GM19025 (cell line): Measurements from ENCODE around the gene POTEF.
"Not testable (repeated sequence)": the region's sequence is repeated elsewhere in the genome, so short reads cannot be mapped to it uniquely, and the experiment has no call there.

Source experiments
- ATAC-seq: cut with Tn5 transposase; IDR thresholded peaks from one replicate; pipeline ENCODE4 v1.9.1; 2021; ENCODE audit warnings: mild to moderate bottlenecking, low read depth, moderate library complexity; ENCODE audit not compliant: unreplicated experiment

Gene POTEF

DNA sequence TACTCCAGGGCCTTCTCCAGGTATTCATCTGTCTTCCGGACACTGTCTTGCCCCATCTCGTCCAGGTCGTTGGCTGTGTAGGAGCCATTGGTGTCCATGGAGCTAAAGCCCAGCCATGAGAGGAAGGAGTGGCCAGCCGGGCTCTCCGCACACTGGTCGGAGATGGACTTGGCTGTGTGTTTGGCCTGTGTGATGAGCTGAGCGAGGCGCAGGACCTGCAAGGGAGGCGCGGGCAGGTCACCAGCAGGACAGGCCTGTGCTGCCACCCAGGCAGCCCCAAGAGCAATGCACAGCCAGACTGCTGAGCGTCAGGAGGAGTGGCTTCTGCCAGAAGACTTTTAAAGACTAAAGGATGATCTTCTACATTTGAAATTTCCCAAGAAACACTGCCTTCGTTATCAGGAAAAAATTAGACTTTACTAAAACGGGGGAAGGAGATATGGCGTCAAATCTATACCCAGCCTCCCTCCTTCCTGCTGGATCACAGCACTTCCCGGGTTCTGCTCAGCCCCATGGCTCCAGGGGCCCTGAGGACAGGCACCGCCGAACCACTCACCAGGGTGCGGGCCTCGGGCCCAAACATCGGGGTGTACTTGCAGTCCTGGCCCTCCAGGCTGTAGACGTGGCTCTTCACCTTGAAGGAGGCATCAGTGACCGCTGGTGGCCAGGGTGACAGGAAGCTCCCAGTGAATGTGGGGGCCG, 24.9 kb upstream of the POTEF start:
- ATAC-seq, result not testable (repeated sequence)

DNA sequence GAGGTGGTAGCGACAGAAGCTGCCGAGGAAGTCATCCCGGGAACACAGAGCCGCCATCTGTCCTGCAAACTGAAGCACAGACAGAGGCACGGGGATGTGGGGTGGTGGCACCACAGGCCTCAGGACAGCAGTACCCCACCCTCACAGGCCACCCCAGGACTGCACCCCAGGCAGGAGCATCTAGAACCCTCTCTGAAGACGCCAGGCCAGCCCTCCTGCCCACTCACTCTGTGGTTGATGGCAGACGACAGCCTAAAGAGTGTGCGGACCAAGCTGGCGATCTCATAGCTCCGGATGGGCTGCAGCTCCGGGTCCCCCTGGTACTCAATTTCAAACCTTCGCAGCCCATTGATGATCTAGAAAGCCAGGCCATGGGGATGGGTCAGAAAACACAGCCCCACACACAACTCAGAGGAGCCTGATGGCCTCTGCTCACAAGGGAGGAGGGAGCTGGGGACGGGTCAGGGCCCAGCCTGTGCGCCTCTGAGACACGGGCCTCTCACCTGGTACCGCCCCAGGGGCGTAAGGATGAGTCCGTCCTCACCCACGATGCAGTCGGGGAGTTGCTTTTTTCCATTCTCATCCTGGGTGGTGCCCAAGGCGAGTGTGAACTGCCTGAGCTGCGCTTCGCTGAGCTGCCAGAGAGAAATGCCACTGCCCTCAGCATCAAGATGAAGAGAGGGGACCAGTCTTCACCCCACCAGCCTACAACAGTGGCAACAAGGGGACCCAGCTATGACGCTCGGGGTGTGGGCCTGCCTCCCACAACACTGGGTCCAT, 24.0 kb upstream of the POTEF start:
- ATAC-seq, result no peak

DNA sequence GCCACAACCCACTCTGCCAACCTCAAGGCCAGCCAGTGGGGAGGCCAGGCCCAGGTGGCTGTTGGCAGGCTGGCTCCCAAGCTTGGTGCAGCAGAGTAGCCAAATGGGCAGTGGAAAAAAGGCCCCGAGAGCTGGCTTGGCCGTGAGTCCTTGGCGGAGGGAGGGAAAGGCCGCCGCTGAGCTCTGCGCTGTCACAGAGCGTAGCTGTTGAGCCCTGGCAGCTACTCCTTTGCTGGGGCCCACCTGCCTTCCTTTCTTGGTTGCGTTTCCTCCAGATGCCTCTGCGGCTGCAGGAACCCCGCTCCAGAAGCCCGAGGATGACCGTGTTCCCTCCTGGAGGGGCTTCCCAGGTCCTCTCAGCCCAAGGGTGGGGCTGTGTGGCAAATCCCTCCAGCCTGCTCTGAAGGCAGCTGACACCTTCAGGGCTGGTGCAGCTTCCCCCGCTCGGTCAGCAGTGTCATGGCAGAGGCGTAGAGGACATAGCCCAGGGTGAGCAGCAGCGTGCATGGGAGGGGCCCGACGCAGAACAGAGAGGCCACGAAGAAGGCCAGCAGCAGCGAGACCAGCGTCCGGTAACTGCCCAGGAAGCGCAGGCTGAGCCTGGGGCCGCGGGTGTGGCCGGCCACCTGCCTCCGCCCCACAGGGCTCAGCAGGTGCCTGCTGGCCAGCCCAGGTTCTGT, 23.3 kb upstream of the POTEF start:
- not testable (repeated sequence) for ATAC-seq

DNA sequence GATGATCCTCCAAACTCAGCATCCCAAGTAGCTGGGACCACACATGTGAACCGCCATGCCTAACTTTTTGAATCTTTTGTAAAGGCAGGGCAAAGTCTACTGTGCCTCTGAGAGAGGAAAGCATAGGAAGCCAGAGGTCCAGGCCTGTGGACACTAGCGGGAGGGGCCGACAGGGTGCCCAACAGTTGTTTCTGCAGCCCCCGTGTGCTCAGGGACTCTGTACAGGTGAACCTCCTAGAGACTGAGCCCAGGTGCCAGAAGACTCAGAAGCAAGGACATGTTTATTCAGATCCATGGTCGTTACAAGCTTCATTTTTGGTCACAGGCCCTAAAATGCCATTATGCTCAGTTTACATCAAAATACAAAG, 22.1 kb upstream of the POTEF start:
- not testable (repeated sequence) for ATAC-seq

DNA sequence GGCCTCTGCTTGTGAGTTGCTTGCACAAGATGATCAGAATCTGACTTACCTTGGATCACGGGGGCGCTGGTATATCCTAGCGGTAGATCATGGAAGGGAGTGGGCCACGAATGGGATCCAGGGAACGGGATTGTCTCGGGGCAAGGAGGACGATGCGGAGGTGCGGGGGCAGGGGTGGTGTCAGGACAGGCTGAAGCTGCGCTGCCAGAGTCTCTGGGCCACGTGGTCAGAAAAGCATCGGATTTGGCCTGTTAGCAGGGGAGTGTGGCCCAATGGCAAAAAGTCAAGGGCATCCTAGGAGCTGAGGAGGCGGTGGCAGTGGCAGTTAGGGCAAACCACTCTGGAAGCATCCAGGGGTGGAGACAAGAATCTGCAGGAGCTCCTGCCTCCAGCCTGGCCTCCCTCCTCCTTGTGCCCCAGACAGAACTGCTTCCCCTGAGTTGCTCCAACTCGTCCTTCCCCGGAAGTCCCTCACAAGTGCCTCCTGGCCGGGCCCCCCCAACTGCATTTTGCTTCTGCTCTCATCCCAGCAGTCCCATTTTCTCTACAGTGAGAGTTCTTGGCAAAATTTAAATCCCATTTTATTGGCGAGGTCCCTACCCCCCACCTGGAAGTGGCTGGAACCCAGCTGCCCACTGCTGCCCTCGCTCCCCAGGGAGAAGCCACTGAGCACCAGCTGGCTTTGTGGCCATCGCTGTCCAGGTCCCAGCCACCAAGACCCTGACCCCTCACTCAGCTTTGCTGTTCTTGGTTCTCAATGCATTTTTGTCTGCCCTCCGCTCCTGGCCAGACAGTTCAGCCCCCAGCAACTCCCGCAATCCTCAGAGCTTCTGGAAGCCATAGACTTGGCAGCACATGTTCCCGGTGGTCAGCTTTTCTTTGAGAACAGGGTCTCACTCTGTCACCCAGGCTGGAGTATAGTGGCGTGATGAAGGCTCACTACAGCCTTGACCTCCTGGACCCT, 21.4 kb upstream of the POTEF start:
- no peak for ATAC-seq

DNA sequence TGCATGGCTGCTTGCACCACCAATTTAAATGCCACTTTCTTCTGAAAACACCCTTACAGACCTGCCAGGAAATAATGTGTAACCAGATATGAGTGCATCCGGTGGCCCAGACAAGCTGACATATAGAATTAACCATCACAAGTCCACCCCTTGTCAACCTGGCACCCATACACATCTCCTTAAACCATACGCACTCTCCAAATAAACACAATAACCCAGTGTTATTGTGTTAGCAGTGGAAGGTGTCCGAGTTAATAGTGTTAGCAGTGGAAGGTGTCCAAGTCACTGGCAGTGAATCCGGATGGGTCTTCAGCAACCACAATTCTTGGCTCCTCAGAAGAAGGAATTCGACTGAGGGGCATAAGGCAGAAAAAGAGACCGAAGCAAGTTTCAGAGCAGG, 19.5 kb upstream of the POTEF start:
- ATAC-seq, result not testable (repeated sequence)

DNA sequence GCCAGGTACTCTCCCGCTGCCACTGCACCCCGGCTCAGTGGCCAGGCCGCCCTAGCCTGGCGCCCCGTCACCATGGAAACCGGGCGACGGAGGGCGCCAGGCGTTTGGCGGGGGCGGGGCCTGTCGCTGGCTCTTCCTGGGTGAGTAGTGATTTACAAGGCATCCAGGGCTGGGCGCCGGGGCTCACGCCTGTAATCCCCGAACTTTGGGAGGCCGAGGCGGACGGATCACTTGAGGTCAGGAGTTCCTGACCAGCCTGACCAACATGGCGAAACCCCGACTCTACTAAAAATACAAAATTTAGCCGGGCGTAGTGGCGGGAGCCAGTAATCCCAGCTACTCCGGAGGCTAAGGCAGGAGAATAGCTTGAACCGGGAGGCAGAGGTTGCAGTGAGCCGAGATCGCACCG, 16.0 kb upstream of the POTEF start, which contains the start of gene CCDC74B:
CCDC74B (minus strand) TSS at position 107 of the 409 bp plus-strand sequence. CDS start 116 bp downstream, outside the sequence.
- ATAC-seq, result peak; percentile 96

DNA sequence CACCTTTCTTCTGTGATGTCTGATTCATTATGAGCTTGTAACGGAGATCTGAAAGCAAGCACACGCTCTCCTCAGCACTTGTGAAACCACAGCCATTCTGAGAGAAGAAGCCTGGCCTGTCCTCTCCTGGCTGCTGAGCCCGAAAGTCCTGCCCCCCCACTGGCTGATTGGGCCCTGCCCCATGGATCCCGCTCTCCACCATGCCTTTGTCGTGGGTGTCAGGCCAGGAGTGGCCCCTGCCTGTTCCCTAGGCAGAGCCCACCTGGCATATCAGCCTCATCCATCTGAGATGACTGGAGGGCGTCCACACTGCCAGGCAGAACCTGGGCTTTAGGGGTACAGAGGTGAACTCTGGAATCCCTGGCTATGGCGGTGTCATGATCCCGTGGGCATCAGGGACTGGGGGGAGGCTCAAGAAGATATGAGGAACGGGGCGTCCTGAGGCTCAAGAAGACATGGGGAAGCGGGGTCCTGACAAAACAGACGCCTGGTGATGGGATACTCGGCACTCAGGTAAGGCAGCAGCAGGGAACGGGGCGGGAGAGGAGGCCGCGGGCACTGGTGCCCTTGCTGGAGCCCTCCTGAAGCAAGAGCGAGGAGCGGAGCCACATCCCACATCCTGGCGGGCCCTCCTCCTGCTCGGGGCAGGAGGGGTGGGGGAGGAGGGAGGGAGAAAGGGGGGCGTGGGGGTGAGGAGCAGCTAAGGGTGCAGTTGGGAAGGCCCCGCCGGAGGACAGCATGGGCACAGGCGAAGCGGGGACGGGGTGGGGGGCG, 14.4 kb upstream of the POTEF start:
- ATAC-seq, result not testable (repeated sequence)

DNA sequence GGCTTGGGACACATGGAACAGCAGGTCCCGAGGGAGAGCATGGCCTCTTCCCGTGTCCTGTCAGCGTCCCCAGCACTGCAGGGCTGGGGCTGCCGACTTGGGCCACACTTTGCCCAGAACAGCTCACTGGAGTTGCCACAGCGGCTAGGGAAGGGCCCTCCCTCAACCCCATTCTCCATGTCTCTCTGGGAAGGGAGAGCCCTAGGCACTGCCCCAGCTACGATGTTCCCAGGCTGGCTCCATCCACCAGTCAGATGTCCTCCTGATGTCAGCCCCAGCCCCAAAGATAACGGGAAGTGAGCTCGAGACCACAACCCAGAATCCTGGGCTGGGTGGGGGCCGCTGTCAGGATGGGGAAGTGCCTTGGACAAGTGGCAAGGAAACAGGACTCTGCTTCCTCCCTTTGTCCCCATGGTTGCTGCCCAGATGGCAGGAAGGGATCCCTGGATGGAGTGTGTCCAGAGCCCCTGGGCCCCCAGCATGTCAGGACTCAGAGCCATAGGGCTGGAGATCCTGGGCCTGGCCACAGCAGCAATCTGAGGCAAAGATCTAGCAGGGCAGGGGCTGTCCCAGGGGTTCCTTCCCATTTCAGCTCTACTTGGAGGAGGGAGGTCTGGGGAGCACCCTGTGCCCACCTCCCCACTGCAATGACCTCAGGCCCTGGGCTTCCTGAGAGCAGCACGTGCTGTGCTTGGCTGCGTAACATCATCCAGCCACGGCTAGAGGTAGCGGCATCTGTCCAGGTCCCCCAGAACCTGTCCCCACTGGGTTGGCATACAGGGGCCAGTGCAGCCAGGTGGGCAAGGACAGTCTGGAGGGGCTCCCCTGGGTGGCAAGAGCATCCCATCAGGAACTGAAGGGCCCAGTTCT, 13.6 kb upstream of the POTEF start:
- not testable (repeated sequence) for ATAC-seq

DNA sequence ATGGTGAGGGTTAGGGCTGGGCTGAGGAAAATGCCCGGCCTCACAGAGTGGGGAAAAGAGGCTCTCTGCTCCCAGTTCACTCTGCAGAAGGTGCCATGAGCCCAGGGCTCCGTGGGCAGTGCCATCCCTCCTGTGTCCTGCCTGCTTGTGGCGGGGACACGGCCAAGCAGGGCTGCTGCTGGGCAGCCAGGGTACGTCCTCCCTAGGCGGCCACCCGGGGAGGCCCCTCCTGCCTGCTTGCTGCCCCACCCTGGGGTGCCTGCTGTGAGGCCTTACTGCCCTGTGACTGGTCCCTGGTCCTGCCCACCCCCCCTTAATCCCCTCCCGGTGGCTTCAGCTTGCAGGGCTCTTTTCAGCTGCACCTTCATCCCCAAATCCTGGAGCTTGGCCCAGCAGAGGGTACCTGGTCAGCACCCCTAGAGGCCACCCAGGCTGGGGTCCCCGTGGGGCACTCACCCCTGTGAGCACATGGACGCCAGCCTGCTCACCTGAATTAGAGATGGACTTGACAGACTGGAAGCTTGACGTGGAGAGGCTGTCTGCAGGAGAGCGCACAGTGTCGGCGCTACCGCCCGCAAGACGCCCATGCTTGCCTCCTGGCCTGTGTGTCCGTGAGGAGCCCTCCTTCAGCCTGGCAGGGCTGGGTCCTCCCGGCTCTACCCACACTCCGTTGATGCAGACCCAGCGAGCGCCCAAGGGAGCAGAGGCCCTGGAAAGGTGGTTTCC, 12.8 kb upstream of the POTEF start:
- not testable (repeated sequence) for ATAC-seq

DNA sequence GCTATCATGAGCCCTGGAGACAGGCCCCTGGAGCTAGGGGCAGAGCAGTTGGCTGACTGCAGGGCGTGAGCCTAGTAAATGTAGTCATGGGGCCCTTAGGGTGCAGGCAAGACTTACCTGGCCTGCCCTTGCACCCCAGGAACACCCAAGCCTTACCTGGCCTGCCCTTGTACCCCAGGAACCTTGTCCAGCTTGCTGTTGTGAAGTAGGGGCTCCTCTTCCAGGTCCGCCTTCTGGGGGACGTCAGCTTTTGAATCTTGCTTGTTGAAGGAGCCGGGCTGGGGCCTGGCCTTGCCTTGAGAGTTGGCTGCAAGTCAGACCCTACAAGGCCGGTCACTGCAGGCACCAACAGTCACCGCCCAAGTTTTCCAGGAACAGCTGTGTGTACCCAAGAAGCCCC, 12.0 kb upstream of the POTEF start:
- ATAC-seq, result not testable (repeated sequence)

DNA sequence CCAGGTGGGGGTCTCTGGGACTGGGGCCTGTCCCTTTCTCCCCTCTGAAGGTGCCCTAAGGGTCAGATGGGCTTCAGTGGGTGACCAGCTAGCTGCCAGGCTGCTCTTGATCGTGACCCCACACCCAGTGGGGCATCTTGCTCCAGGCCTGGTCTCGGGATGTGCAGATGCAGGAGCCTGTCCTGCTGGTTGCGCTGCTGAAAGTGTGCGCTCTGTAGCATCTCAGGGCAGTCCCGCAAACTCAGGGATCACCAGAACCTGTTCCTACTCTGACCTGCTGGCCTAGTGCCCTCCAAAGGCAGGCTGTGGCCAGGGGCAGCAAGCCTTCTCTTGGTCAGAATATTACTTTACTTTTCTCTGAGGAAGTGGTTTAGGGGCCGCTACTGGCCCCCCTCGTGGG, 11.5 kb upstream of the POTEF start:
- not testable (repeated sequence) for ATAC-seq

DNA sequence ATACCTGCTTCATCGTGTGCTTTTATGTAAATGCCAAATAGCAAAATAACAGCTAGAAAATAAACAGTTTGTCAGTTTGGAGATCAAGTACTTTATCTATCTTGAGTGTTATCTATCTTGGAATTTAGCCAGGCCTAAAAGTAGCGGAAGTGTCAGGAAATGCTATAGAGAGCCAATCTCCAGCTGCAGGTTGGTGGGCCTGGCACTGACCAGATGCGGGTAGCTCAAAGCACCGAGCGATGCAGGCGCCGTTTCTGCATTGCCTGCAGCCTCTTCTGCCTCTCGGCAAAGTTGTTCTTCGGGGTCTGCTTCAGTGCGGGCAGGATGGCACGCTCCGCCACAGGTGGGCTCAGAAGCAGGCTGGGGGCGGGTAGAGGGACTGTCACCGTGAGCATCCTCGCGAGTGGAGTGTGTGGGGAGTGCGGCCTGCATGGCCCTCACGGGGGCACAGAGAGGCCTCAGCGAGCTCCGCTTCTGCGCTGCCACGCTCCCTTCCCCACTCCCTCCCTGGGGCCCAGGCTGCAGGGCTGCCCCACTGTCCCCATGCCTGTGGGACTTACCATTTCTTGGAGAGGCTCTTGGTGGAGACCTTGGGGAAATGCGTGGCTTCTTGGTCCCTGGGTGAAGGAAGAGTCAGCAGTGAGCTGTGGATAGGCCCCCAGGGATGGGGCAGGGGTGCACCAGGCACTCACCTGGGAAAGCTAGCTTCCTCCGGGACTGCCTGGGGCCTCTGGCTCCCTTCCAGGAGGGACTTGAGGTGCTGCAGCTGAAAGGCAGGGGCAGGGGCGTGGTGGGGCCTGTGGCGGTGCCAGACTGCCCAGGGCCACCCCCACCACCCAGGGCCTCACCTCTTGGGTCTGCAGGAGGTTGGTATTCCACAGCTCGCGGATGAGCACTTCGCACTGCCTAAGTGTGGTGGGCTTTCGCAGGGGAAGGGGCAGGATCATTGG, 10.6 kb upstream of the POTEF start:
- ATAC-seq, result not testable (repeated sequence)

DNA sequence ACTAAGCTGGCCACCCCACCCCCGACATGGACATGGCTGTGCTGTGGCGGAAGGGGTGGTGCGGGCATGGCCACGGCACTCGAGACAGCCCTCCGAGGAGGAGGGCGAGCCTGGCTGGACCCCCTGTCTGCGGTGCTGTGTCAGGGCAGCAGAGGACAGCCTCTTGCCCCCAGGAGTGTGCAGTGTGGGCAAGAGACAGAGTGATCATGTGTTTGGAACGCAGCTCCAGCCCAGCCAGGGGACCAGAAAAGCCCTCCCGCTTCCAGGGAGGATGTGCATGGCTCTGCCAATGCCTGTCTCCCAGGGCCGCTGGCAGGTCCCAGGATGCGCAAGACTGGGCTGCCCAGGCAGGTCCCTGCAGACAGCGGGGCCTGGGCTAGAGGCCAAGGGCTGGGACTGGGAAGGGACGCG, 9.8 kb upstream of the POTEF start:
- not testable (repeated sequence) for ATAC-seq

DNA sequence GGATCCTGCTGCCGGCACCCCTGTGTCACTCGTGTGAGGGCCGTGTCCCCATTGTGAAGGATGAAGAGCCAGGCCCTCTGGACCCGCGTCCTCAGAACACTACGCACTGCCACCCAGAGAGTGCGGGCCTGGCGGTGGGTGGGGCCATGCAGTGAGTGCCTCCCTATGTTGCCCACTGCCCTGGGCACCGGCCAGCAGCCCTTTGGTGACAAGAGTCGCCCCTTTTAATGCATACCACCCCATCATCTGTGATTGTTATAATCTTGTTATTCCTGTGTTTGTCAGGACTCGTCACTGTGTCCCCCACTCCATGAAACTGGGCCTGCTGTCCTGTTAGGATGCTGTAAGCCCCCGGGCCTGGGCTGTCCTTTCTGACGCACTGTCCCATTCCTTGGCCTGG, 9.3 kb upstream of the POTEF start:
- ATAC-seq, result not testable (repeated sequence)

DNA sequence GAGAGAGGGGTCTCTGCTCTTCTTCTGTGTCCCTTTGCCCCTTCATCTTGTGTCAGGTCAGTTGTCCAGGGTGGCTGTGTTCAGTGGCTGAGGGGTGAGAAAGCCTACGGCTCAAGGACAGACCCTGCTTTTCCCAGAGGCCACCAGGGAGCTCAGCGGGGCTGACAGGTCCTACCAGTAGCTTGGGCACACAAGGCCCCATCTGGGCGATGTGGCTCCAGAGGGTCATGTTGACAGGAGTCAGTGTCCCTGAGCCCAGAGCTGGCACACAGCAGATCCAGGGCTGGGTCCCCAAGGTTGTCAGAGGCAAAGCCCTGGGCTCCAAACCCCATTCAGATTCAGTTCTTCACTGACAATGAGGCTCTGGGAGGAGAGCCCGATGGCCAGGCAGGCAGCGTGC, 8.1 kb upstream of the POTEF start:
- not testable (repeated sequence) for ATAC-seq

DNA sequence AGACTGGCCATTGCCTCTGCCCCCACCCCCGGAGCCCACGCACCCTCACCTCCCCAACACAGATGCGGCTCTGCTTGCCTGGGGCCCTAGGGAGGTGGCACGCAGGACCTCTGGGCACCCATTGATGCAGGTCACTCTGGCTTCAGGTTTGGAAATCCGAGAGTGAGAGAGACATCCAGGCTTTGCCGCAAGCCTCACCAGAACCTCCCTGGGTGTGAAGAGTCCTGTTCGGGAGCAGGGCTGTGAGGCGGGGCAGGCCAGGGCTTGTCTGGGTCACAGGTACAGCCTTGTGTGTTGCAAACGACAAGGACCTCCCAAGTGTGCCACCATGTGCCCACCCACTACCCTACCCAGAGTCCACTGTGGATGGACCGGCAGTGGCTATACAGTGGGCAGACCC, 7.5 kb upstream of the POTEF start:
- ATAC-seq, result not testable (repeated sequence)
